ENCODE results near the gene ACAP1.

ACAP1 gene

DNA sequence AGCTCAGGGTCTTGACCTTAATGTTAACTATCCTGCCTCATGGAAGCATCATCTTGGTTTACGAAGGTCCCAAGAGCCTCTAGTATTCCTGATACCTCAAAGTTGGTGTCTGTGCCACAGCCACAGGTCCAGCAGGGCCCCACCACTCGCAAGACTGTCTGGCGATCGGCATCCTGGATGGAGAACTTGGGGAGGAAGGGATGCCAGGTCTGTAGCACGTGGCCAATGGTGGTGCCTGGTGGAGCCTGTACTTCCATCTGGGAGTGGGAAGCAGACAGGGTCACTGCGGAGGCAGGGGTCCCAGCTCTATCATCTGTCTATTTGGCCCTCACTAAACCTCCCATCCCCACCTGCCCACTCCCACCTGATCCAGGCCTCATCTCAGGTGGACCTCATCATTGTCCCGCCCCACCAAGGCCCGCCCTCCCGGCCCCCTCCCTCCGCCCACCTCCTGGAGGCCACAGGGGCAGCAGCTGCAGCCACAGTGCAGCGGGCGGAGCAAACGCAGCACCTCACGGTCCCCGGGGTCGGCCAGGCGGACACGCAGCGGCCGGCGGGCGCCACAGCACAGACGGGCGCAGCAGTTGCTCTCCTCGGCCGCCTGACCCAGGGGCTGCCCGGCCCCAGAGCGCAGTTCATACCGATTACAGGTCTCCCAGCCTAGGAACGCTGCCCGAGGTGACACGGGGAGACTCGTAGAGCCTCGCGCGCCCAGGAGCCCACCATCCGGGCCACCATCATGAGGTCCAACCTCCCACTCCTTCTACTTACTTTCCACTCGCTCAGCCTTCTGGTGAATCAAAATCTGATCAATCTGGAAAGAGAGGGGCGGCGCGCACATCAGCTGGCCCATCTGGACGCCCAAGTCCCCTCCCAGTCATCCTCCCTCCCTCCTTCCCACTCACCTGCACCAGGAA is 56.6 kb downstream of the ACAP1 start:
- peak overlapping the region; percentile 82 for H3K4me3 ChIP-seq (replicated peaks; ENCODE audit: low read depth, low read length)
- no peak for DNase-seq (ENCODE audit: low read depth)
- TF ChIP-seq, protein P1, sequence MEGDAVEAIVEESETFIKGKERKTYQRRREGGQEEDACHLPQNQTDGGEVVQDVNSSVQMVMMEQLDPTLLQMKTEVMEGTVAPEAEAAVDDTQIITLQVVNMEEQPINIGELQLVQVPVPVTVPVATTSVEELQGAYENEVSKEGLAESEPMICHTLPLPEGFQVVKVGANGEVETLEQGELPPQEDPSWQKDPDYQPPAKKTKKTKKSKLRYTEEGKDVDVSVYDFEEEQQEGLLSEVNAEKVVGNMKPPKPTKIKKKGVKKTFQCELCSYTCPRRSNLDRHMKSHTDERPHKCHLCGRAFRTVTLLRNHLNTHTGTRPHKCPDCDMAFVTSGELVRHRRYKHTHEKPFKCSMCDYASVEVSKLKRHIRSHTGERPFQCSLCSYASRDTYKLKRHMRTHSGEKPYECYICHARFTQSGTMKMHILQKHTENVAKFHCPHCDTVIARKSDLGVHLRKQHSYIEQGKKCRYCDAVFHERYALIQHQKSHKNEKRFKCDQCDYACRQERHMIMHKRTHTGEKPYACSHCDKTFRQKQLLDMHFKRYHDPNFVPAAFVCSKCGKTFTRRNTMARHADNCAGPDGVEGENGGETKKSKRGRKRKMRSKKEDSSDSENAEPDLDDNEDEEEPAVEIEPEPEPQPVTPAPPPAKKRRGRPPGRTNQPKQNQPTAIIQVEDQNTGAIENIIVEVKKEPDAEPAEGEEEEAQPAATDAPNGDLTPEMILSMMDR (IDR thresholded peaks at IDR 0.05; ENCODE audit: low read length, missing control alignments), result no peak

DNA sequence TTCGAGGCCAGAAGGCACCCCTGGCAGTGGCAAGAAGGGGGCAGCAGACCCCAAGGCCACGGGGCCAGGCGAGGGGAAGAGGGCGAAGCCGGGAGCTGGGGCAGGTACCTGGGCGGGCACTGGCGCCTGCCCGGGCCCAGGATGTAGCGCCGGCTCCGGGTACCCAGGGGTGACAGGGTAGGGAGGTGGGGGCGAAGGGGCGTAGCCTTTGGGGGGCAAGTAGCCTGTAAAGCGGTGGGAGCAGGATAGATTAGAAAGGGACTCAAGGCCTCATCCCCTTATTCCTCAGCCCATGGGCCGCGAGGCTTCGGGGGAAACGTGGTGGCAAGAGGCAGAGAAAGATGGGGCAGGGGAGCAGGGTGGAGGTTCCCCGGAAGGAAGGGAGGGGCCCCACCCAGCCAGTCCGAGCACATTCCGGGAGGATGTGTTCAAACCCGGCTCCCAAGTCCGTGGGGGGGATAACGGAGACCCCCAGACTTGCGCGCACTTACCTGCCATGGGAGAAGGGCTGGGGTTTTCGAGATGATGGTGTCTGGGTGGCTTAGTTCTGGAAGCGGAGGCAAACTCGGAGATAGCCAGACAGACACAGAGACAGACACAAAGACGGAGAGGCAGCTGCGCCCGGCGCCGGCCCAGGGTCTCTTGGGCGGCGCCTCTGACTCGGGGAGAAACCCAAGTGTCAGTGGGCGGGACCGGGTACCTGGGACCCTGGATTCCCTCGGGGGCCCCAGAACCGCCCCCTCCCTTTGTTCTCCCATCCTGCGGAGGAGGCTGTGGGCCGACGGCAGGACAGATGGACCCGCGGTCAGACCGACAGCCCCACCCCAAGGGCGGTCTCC is 57.5 kb downstream of the ACAP1 start:
- DNase-seq (ENCODE audit: low read depth), result no peak
- TF ChIP-seq, protein P1 (IDR thresholded peaks at IDR 0.05; ENCODE audit: low read length, missing control alignments), result no peak
- peak overlapping the region; percentile 82 for H3K4me3 ChIP-seq (replicated peaks; ENCODE audit: low read depth, low read length)

DNA sequence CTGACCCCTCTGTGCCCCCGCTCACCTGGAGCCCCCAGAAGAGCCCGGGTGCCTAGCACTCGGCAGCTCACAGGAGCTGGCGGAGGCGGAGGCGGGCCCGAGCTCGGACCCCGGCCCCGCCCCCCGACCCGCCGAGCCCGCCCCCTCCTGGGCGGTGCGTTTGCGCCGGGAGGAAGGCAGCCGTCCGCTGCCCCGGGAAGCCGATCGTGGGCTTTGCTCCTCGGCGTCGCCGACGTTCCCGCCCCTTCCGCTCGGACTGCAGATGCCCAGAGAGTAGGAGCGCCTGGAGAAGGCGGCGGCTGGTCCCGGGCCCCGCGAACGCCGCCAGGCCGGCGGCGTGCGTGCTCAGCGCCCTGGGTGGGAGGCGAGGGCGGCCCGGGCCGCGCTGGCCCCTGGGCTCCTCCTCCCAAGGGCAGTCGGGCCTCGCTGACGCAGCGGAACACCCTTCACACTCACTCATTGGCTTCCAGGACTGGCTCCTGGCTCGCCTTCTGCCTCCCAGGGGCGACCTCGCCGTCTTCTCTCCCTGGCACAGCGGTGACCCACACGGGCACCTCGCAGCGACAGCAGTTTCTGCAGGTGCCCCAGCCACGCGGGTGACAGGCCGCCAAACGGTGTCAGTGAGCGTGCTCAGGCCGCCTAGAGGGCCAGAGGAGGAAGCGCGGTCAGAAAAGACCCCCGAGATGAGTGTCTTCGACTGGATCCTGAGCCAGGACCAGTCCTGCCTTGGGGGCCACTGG is 58.3 kb downstream of the ACAP1 start, which contains the start of gene PLSCR3:
PLSCR3 (minus strand) TSS at position 74 of the 740 bp plus-strand sequence. CDS start 415 bp downstream, outside the sequence.
- DNase-seq (ENCODE audit: low read depth), result peak; percentile 87
- TF ChIP-seq, protein P1 (IDR thresholded peaks at IDR 0.05; ENCODE audit: low read length, missing control alignments), result peak; percentile 41
- peak within 1 kb of the TSS; percentile 82 for H3K4me3 ChIP-seq (replicated peaks; ENCODE audit: low read depth, low read length)

DNA sequence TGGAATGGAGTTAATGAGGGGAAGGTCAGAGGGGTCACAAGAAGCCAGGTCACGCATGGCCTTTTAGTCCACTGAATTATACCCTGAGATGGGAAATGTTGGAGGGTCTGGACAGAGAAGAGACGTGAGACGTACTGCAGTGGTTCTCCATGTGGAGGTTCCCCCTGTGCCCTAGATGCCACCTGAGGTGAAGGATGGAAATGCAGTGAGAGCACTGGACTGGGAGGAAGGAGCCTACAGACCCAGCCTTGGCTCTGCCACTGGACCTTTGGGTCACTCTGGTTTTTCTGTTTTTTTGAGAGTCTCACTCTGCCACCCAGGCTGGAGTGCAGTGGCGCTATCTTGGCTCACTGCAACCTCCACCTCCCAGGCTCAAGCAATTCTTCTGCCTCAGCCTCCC is 59.8 kb downstream of the ACAP1 start:
- H3K4me3 ChIP-seq (replicated peaks; ENCODE audit: low read depth, low read length), result no peak overlapping the region
- TF ChIP-seq, protein P1 (IDR thresholded peaks at IDR 0.05; ENCODE audit: low read length, missing control alignments), result no peak
- DNase-seq (ENCODE audit: low read depth), result no peak

DNA sequence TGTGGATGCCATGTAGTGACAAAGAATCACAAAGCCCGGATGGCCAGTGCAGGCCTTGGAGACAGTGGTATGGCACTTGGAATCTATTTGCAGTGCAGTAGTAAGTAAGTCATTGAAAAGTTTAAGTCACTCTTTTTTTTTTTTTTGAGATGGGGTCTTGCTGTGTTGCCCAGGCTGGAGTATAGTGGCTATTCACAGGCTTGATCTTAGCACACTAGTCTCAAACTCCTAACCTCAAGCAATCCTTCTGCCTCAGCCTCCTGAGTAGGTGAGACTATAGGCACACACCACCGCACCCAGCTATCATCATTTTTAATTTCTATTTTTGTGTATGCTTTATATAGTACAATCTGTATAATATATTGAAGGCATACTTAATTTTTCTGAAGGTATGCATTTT is 62.3 kb downstream of the ACAP1 start:
- TF ChIP-seq, protein P1 (IDR thresholded peaks at IDR 0.05; ENCODE audit: low read length, missing control alignments), result no peak
- no peak for DNase-seq (ENCODE audit: low read depth)
- H3K4me3 ChIP-seq (replicated peaks; ENCODE audit: low read depth, low read length), result no peak overlapping the region
